HEK293T (cell line): ENCODE results near the gene CACTIN.

Experiments
- CTCF ChIA-PET: fragments of 350-600 bp; formaldehyde crosslinking; extraction: SDS; loops from one replicate; lab custom pipeline; 2021; ENCODE audit warnings: antibody characterized with exemption, inconsistent platforms; lab: Yijun Ruan, JAX
- POLR2A ChIA-PET: fragments of 350-600 bp; formaldehyde crosslinking; extraction: SDS; loops from one replicate; lab custom pipeline; 2020; ENCODE audit warnings: antibody characterized with exemption, inconsistent platforms; lab: Yijun Ruan, JAX
- DNase-seq: peaks from one replicate; pipeline ENCODE4 v3.0.0; 2012; ENCODE audit warnings: mixed read lengths; ENCODE audit errors: extremely low spot score
- ARNT ChIP-seq: fragments of 450-650 bp; IDR thresholded peaks from 2 replicates; pipeline ENCODE4 v1.6.1; 2017; ENCODE audit warnings: mild to moderate bottlenecking
- BHLHE40 ChIP-seq: fragments of 450-650 bp; IDR thresholded peaks from 2 replicates; pipeline ENCODE4 v1.6.1; 2016; ENCODE audit warnings: mild to moderate bottlenecking, moderate library complexity, borderline replicate concordance
- CTBP1 ChIP-seq: fragments of 450-650 bp; IDR thresholded peaks from 2 replicates; pipeline ENCODE4 v1.6.1; 2016; ENCODE audit warnings: borderline replicate concordance
- ELF4 ChIP-seq: fragments of 450-650 bp; IDR thresholded peaks from 2 replicates; pipeline ENCODE4 v1.6.1; 2017; ENCODE audit warnings: antibody characterized with exemption
- FOXA1 ChIP-seq: fragments of 450-650 bp; IDR thresholded peaks from 2 replicates; pipeline ENCODE4 v1.6.1; 2016; ENCODE audit warnings: mild to moderate bottlenecking
- FOXK2 ChIP-seq: fragments of 450-650 bp; IDR thresholded peaks from 2 replicates; pipeline ENCODE4 v1.6.1; 2016; ENCODE audit warnings: mild to moderate bottlenecking
- FOXM1 ChIP-seq: fragments of 450-650 bp; IDR thresholded peaks from 2 replicates; pipeline ENCODE4 v1.6.1; 2017; ENCODE audit warnings: mild to moderate bottlenecking, borderline replicate concordance
- HDGF ChIP-seq: fragments of 450-650 bp; IDR thresholded peaks from 2 replicates; pipeline ENCODE4 v1.6.1; 2017; ENCODE audit warnings: antibody characterized with exemption, borderline replicate concordance
- L3MBTL2 ChIP-seq: fragments of 450-650 bp; conservative IDR thresholded peaks from 2 replicates; pipeline ENCODE4 v1.6.1; 2016; ENCODE audit warnings: mild to moderate bottlenecking
- LEF1 ChIP-seq: fragments of 450-650 bp; IDR thresholded peaks from 2 replicates; pipeline ENCODE4 v1.6.1; 2017; ENCODE audit warnings: mild to moderate bottlenecking, borderline replicate concordance
- NFRKB ChIP-seq: fragments of 450-650 bp; IDR thresholded peaks from 2 replicates; pipeline ENCODE4 v1.6.1; 2016; ENCODE audit warnings: mild to moderate bottlenecking, moderate library complexity
- PKNOX1 ChIP-seq: fragments of 450-650 bp; IDR thresholded peaks from 2 replicates; pipeline ENCODE4 v1.6.1; 2016
- SP1 ChIP-seq: fragments of 450-650 bp; IDR thresholded peaks from 2 replicates; pipeline ENCODE4 v1.6.1; 2017
- SUZ12 ChIP-seq: fragments of 450-650 bp; IDR thresholded peaks from 2 replicates; pipeline ENCODE4 v1.6.1; 2016; ENCODE audit warnings: mild to moderate bottlenecking
- TARDBP ChIP-seq: fragments of 450-650 bp; IDR thresholded peaks from 2 replicates; pipeline ENCODE4 v1.6.1; 2016
- ZNF384 ChIP-seq: fragments of 450-650 bp; IDR thresholded peaks from 2 replicates; pipeline ENCODE4 v1.6.1; 2016

CACTIN gene

GRCh38 chr19:3658004-3658869, 31.6 kb upstream of the CACTIN start:
- TF ChIP-seq ELF4 (no peak), ZNF384 (no peak), L3MBTL2 (no peak), FOXA1 (no peak), HDGF (no peak), NFRKB (no peak), FOXK2 (no peak), CTBP1 (no peak), PKNOX1 (no peak), BHLHE40 (no peak)
- POLR2A ChIA-PET: no interaction called here
- CTCF ChIA-PET: interaction anchor here (0.7 to 1.4 kb wide), 2 partner anchors 9 to 52 kb away, joined by 3 to 4 read pairs; no protein-coding TSS in a partner anchor
- no peak for DNase-seq

GRCh38 chr19:3657395-3657769, 30.8 kb upstream of the CACTIN start:
- no peak for TF ChIP-seq ELF4
- TF ChIP-seq ARNT: no peak
- no peak for TF ChIP-seq SP1
- no peak for TF ChIP-seq NFRKB
- no peak for TF ChIP-seq SUZ12
- no peak for TF ChIP-seq LEF1
- TF ChIP-seq FOXK2: no peak
- TF ChIP-seq BHLHE40: no peak
- no peak for TF ChIP-seq L3MBTL2
- TF ChIP-seq FOXM1: no peak
- no peak for TF ChIP-seq HDGF
- TF ChIP-seq CTBP1: no peak
- no peak for TF ChIP-seq ZNF384
- TF ChIP-seq PKNOX1: no peak
- TF ChIP-seq TARDBP: no peak
- no peak for TF ChIP-seq FOXA1
- DNase-seq: no peak
- ChIA-PET POLR2A (no interaction called here), CTCF (interaction anchor here (0.7 to 1.4 kb wide), 2 partner anchors 9 to 52 kb away, joined by 3 to 4 read pairs; no protein-coding TSS in a partner anchor)

GRCh38 chr19:3656747-3657394, 30.3 kb upstream of the CACTIN start:
- ChIA-PET CTCF (interaction anchor here (1.4 kb wide), 1 partner anchor 10 kb away, joined by 4 read pairs; no protein-coding TSS in a partner anchor), POLR2A (no interaction called here)
- TF ChIP-seq SP1: no peak
- TF ChIP-seq SUZ12: no peak
- TF ChIP-seq BHLHE40: no peak
- TF ChIP-seq NFRKB: no peak
- TF ChIP-seq FOXK2: no peak
- TF ChIP-seq PKNOX1: no peak
- TF ChIP-seq HDGF: no peak
- no peak for TF ChIP-seq CTBP1
- TF ChIP-seq ELF4: no peak
- no peak for TF ChIP-seq FOXM1
- no peak for TF ChIP-seq LEF1
- no peak for DNase-seq

GRCh38 chr19:3656073-3656746, 29.6 kb upstream of the CACTIN start:
- TF ChIP-seq SUZ12 (no peak), PKNOX1 (no peak), L3MBTL2 (no peak), ELF4 (no peak)
- CTCF ChIA-PET: no interaction called here
- no peak for DNase-seq
- POLR2A ChIA-PET: interaction anchor here (0.5 kb wide), 1 partner anchor 168 kb away, joined by 3 read pairs; no protein-coding TSS in a partner anchor

- ChIA-PET POLR2A (interaction anchor here (0.5 kb wide), 1 partner anchor 169 kb away, joined by 3 read pairs; no protein-coding TSS in a partner anchor), CTCF (no interaction called here)
- TF ChIP-seq SUZ12: no peak
- no peak for TF ChIP-seq HDGF
- no peak for TF ChIP-seq ELF4
- TF ChIP-seq TARDBP: no peak
- no peak for TF ChIP-seq CTBP1
- TF ChIP-seq PKNOX1: no peak
- no peak for TF ChIP-seq FOXA1
- no peak for DNase-seq
Measured at GRCh38 chr19:3655402-3656072, 28.9 kb upstream of the CACTIN start.
